ENCODE results near the gene DDIAS.
"Not testable (repeated sequence)": the region's sequence is repeated elsewhere in the genome, so short reads cannot be mapped to it uniquely, and the experiment has no call there.

The DDIAS gene

DNA sequence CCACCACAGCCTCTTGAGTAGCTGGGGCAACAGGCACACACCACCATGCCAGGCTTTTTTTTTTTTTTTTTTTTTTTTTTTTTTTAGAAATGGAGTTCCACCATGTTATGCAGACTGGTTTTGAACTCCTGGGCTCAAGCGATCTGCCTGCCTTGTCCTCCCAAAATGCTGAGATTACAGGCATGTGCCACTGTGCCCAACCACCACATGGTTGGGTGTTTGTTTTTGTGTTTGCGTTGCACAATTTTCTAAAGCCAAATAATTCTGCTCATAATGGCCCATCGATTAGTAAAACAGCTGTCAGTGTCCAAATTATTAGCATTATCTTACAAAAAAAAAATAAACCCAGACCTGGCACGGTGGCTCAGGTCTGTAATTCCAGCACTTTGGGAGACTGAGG lies 65.8 kb downstream of the DDIAS start:
- TF ChIP-seq, protein P1, sequence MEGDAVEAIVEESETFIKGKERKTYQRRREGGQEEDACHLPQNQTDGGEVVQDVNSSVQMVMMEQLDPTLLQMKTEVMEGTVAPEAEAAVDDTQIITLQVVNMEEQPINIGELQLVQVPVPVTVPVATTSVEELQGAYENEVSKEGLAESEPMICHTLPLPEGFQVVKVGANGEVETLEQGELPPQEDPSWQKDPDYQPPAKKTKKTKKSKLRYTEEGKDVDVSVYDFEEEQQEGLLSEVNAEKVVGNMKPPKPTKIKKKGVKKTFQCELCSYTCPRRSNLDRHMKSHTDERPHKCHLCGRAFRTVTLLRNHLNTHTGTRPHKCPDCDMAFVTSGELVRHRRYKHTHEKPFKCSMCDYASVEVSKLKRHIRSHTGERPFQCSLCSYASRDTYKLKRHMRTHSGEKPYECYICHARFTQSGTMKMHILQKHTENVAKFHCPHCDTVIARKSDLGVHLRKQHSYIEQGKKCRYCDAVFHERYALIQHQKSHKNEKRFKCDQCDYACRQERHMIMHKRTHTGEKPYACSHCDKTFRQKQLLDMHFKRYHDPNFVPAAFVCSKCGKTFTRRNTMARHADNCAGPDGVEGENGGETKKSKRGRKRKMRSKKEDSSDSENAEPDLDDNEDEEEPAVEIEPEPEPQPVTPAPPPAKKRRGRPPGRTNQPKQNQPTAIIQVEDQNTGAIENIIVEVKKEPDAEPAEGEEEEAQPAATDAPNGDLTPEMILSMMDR (conservative IDR thresholded peaks at IDR 0.05; ENCODE audit: control insufficient read depth, insufficient read depth, low read depth, low read length): no peak
- no peak overlapping the region for H3K4me3 ChIP-seq (ENCODE audit: control insufficient read depth, low read depth, low read length)
- no peak for DNase-seq (ENCODE audit: low read depth)

DNA sequence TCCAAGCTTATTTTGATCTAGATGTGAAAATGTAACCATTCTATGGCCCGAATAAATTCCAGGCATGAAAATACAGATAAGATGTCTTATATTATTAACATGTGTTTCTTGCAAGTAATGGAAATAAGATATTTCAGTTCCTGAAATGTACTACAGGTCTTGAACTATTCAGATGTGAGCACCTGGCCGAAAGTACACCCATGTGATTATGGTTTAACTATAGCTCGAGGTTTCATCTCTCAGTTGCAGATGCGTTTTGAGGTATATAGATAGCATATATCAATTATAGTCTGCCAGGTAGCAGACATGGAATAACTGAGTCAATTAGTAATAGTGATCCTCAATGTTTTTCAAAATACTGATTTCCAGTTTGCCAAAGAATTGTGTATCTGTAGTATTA lies 68.3 kb downstream of the DDIAS start:
- no peak for DNase-seq (ENCODE audit: low read depth)
- no peak overlapping the region for H3K4me3 ChIP-seq (ENCODE audit: control insufficient read depth, low read depth, low read length)
- TF ChIP-seq, protein P1 (conservative IDR thresholded peaks at IDR 0.05; ENCODE audit: control insufficient read depth, insufficient read depth, low read depth, low read length): no peak

DNA sequence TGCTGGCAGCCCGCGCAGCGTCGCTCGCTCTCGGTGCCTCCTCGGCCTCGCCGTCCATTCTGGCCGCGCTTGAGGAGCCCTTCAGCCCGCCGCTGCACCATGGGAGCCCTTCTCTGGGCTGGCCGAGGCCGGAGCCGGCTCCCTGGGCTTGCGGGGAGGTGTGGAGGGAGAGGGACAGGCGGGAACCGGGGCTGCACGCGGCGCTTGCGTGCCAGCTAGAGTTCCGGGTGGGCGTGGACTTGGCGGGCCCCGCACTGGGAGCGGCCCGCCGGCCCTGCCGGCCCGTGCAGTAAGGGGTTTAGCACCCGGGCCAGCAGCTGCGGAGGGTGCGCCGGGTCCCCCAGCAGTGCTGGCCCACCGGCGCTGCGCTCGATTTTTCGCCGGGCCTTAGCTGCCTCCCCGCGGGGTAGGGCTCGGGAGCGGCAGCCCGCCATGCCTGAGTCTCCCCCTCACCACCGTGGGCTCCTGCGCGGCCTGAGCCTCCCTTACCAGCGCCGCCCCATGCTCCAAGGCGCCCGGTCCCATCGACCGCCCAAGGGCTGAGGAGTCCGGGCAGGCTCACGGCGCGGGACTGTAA lies 69.1 kb downstream of the DDIAS start:
- not testable (repeated sequence) for DNase-seq (ENCODE audit: low read depth); H3K4me3 ChIP-seq (ENCODE audit: control insufficient read depth, low read depth, low read length)

DNA sequence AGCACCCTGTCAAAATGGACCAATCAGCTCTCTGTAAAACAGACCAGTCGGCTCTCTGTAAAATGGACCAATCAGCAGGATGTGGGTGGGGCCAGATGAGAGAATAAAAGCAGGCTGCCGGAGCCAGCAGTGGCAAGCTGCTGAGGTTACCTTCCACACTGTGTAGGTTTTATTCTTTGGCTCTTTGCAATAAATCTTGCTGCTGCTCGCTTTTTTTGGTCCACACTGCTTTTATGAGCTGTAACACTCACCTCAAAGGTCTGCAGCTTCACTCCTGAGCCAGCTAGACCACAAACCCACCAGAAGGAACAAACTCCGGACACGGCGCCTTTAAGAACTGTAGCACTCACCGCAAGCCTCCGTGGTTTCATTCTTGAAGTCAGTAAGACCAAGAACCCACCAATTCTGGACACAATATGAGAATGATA lies 70.0 kb downstream of the DDIAS start:
- not testable (repeated sequence) for DNase-seq (ENCODE audit: low read depth); H3K4me3 ChIP-seq (ENCODE audit: control insufficient read depth, low read depth, low read length)

DNA sequence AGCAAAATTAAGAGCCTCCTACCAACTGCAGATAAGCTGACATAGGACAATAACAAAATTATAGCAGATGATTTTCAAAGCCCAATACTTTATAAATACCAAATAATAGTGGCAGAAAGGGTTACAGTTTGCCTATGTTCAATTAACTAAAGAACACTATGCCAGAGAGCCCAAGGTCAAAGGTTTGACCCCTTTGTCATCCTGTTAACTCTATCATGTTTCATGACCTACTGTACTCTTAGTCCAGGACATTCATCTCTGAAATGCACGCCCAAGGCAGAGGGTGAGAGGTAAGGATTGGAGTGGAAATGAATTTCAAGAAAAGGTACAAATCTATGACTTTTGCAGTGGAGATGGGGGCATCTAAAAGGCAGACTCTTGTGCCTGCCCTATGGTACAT lies 70.6 kb downstream of the DDIAS start:
- no peak overlapping the region for H3K4me3 ChIP-seq (ENCODE audit: control insufficient read depth, low read depth, low read length)
- TF ChIP-seq, protein P1 (conservative IDR thresholded peaks at IDR 0.05; ENCODE audit: control insufficient read depth, insufficient read depth, low read depth, low read length): no peak

DNA sequence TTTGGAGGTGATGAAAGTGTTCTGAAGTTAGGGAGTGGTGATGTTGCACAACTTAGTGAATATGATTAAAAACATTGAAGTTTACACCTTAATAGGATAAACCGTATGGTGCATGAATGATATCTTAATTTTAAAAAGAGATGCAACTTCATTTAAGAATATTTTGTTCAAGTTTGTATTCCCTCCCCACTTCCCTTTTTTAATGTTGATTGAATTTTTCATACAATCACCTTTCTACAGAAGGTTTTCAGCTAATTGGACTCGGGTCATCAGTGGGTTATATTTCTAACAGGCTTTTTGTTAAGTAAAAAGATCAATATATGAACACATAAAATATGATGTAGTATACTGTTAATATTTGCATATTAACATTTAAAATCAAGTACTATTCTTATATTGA lies 72.6 kb downstream of the DDIAS start:
- no peak for DNase-seq (ENCODE audit: low read depth)
- TF ChIP-seq, protein P1 (conservative IDR thresholded peaks at IDR 0.05; ENCODE audit: control insufficient read depth, insufficient read depth, low read depth, low read length): no peak
- H3K4me3 ChIP-seq (ENCODE audit: control insufficient read depth, low read depth, low read length): no peak overlapping the region

More for the DNA sequence above, 70.6 kb downstream of the DDIAS start:
- no peak for DNase-seq (ENCODE audit: low read depth)

DNA sequence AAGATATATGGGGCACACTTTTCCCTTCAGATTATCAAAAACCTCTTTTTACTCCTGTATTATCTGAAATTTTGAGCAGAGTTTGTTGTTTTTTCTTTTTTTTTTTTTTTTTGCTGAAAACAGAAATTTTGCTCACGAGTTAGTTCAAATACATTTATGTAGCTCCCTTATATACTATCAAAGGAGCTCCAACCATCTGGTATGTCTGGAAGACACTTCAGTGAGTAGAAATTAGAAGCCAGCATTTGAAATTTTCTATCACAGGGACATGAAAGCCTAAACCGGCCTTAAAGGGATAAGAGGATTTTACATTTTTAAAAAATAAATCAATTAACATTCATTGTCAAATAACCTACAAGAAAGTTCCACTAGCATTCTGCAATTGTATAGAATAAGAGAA lies 73.3 kb downstream of the DDIAS start:
- TF ChIP-seq, protein P1 (conservative IDR thresholded peaks at IDR 0.05; ENCODE audit: control insufficient read depth, insufficient read depth, low read depth, low read length): no peak
- DNase-seq (ENCODE audit: low read depth): no peak
- no peak overlapping the region for H3K4me3 ChIP-seq (ENCODE audit: control insufficient read depth, low read depth, low read length)

DNA sequence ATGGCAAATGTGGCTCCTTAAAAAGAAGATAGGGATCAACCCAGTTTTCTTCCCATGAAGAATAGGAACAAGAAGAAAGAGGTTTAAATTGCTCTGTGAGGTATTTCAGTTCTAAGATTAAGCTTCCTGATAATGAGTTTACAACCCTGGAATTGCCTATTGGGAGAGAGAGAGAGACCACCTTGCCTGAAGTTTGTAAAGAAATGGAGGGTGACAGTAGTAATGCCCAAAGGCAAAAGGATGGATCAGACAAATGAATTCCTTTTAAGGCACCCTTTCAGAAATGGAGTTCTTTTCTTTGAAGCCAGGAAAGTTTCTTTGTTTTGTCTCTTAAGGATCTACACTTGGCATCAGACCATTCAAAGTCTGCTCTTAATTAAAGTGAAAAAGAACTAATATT lies 74.3 kb downstream of the DDIAS start:
- DNase-seq (ENCODE audit: low read depth): no peak
- H3K4me3 ChIP-seq (ENCODE audit: control insufficient read depth, low read depth, low read length): no peak overlapping the region
- TF ChIP-seq, protein P1 (conservative IDR thresholded peaks at IDR 0.05; ENCODE audit: control insufficient read depth, insufficient read depth, low read depth, low read length): no peak

Data from fibroblast of mammary gland (primary cell).